BJ (cell line): Measurements from ENCODE around the gene TRAPPC2. TPM values are rescaled to one million over a fixed set of nuclear protein-coding genes. Genes with fewer than 3 reads are reported as not detected.
"Not testable (repeated sequence)": the region's sequence is repeated elsewhere in the genome, so short reads cannot be mapped to it uniquely, and the experiment has no call there.

Experiments used
- CTCF ChIA-PET: fragments of 350-600 bp; formaldehyde crosslinking; extraction: SDS; loops from one replicate; lab custom pipeline; 2021; ENCODE audit warnings: antibody characterized with exemption, inconsistent platforms; lab: Yijun Ruan, JAX
- POLR2A ChIA-PET: fragments of 300-600 bp; sonication (Branson Sonifier 250); formaldehyde crosslinking; extraction: SDS; loops from one replicate; lab custom pipeline; 2021; ENCODE audit warnings: antibody characterized with exemption; lab: Charles Lee
- DNase-seq: peaks from one replicate; pipeline ENCODE4 v3.0.0-alpha.2; 2011; ENCODE audit warnings: low read depth
- H3K27me3 ChIP-seq: 2 replicates; pipeline ENCODE4 v1.6.0; 2011; ENCODE audit warnings: low read length; ENCODE audit not compliant: control insufficient read depth, insufficient read depth
- H3K36me3 ChIP-seq: 2 replicates; pipeline ENCODE4 v1.5.1; 2011; ENCODE audit warnings: low read length; ENCODE audit not compliant: control insufficient read depth, insufficient read depth
- H3K4me3 ChIP-seq: 2 replicates; pipeline ENCODE4 v1.5.1; 2011; ENCODE audit warnings: low read depth, mild to moderate bottlenecking, control low read depth, low read length
- CTCF ChIP-seq: IDR thresholded peaks from 2 replicates; pipeline ENCODE4 v1.5.1; 2011; ENCODE audit warnings: low read depth, mild to moderate bottlenecking, control low read depth, inconsistent platforms, low read length, moderate library complexity; ENCODE audit not compliant: insufficient read depth
- polyA plus RNA-seq: library from polyadenylated mRNA; depleted of rRNA; stranded (reverse); fragments of >200 nt; gene quantifications from 2 replicates; pipeline ENCODE4 v1.2.3, GENCODE V29; 2011

The TRAPPC2 gene
- polyA plus RNA-seq, 1 experiment: 5.5 TPM

GRCh38 chrX:13685126-13685763 is 49.2 kb downstream of the TRAPPC2 start:
- ChIA-PET POLR2A (interaction anchor here (0.7 kb wide), 1 partner anchor 31 kb away, joined by 5 read pairs; no protein-coding TSS in a partner anchor), CTCF (no interaction called here)
- no peaks in the 10 kb centered on the region for H3K27me3 ChIP-seq
- no peak for DNase-seq
- H3K36me3 ChIP-seq: no peaks in the 10 kb centered on the region
- no peak for TF ChIP-seq CTCF
- H3K4me3 ChIP-seq: no peak overlapping the region

GRCh38 chrX:13684361-13684760 is 50.1 kb downstream of the TRAPPC2 start:
- CTCF ChIA-PET: no interaction called here
- Histone ChIP-seq H3K27me3 (no peaks in the 10 kb centered on the region), H3K4me3 (no peak overlapping the region), H3K36me3 (no peaks in the 10 kb centered on the region)
- DNase-seq: no peak
- TF ChIP-seq CTCF: no peak
- POLR2A ChIA-PET: no interaction called here

- TF ChIP-seq CTCF: no peak
- CTCF ChIA-PET: no interaction called here
- DNase-seq: no peak
- Histone ChIP-seq H3K36me3 (no peaks in the 10 kb centered on the region), H3K4me3 (no peak overlapping the region), H3K27me3 (no peaks in the 10 kb centered on the region)
- POLR2A ChIA-PET: no interaction called here
Measured at GRCh38 chrX:13681595-13681994, 52.8 kb downstream of the TRAPPC2 start.

- H3K27me3 ChIP-seq, H3K4me3 ChIP-seq, POLR2A ChIA-PET, DNase-seq, H3K36me3 ChIP-seq, CTCF ChIA-PET: not testable (repeated sequence)
Measured at GRCh38 chrX:13679700-13680099, 54.7 kb downstream of the TRAPPC2 start.

- POLR2A ChIA-PET: no interaction called here
- TF ChIP-seq CTCF: no peak
- CTCF ChIA-PET: no interaction called here
- Histone ChIP-seq H3K4me3 (no peak overlapping the region), H3K36me3 (no peaks in the 10 kb centered on the region), H3K27me3 (no peaks in the 10 kb centered on the region)
- DNase-seq: no peak
Measured at GRCh38 chrX:13676885-13677284, 57.5 kb downstream of the TRAPPC2 start.

DNA sequence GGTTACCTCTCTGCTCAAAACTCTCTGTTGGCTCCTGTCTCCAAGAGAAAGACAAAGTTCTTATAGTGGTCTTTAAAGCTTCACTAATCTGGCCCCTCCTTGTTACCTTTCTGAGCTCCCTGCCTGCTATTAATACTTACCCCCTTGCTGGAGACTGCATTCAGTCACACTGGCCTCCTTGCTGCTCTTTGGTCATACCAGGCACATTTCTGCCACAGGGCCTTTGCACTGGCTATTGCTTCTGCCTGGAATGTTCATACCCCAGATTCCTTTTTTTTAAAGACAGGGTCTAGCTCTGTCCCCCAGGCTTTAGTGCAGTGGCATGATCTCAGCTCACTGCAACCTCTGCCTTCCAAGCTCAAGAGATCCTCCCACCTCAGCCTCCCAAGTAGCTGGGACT is 61.4 kb downstream of the TRAPPC2 start:
- no peak overlapping the region for H3K4me3 ChIP-seq
- H3K27me3 ChIP-seq: no peaks in the 10 kb centered on the region
- DNase-seq: no peak
- ChIA-PET POLR2A (no interaction called here), CTCF (no interaction called here)
- H3K36me3 ChIP-seq: no peaks in the 10 kb centered on the region
- TF ChIP-seq CTCF: no peak
